GM18526 (cell line): ENCODE data around the gene MPO.

Source experiments
- POLR2A ChIP-seq: IDR thresholded peaks from 3 replicates; pipeline ENCODE4 v1.6.1; 2011; ENCODE audit not compliant: insufficient read length; ENCODE audit errors: extremely low read depth

MPO gene

DNA sequence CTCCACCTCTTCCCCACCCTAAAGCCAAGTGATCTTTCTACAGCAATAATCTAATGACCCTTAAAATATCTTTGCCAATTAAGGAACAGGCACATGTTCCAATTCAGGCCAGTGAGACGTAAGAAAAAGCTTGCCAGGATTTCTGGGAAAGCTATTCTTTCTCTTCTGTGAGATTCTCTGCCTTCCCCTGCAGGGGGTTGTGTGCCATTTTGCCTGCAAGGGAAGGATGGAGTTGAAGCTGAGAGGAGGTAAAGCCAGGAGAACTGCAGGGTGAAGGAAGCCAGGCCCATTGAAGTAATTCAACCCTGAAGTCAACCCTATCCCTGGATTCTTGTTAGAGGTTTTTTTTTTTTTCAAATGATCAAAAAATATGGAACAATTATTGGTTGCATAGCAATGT is 51.4 kb downstream of the MPO start:
- TF ChIP-seq POLR2A = no peak

DNA sequence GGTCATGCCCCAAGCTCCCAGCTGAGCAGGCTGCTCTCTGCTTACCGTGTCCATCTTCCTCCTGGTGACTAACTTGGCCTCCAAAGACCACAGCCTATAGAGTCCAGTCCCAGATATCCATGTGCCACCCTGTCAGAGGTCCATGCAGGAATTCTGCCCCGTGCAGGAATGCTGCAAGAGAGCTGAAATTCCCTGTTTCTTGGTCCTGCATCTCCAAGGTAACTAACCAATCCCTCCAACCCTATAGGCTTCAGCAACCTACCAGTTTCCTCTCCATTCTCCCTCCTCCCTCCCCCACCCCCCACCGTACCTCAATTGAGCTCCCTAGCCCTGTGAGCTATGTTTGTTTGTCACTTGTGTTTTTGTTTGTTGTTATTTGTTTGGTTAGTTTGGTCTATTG is 52.1 kb downstream of the MPO start:
- no peak for TF ChIP-seq POLR2A

DNA sequence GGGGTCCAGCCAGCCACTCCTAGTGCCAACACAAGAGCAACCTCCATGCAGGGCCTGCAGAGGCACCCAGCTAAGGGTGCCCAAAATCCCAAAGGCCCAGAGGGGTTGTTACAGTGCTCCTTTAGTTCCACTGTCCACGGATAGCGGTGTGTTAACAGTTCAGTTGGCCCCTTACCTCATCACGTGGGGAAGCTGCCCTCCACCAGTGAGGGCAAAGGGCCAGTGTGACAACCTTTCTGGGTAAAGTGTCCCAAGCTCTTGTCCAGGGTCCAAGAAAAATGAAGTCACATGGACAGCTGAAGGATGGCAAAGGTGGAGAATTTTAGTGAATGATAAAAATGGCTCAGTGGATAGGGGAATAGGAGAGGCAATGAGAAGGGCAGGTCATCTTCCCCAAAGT is 53.0 kb downstream of the MPO start:
- no peak for TF ChIP-seq POLR2A

DNA sequence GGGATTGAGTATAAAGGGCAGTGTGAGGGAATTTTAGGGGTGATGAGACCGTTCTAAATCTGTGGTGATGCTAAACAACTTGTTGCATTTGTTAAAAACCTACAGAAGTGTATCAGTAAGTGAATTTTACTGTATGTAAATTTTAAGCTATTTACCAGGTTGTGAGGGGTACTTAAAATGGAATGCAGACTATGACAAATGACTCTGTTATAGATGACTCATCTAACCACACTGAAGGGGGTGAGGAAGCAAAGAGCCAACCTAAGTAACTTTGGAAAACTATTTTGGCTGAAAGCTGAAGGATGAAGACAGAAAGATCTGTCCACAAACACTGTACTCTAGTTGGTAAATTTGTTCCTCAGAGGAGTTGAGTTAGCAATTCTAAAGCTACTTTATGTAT is 56.4 kb downstream of the MPO start:
- no peak for TF ChIP-seq POLR2A
